Neutrophil (primary cell): Measurements from ENCODE around the gene KCTD16.

Experiments
- H3K27ac ChIP-seq: fragments of 200-600 bp; sonication (generic); 2 replicates; pipeline ENCODE4 v1.5.1; 2016; ENCODE audit warnings: mild to moderate bottlenecking, moderate library complexity
- H3K27me3 ChIP-seq: fragments of 200-600 bp; sonication (generic); 2 replicates; pipeline ENCODE4 v1.6.0; 2016; ENCODE audit warnings: mild to moderate bottlenecking
- H3K36me3 ChIP-seq: fragments of 200-600 bp; sonication (generic); 2 replicates; pipeline ENCODE4 v1.5.1; 2017
- H3K4me1 ChIP-seq, 2 experiments: fragments of 200-600 bp in 1 of 2; sonication (generic) in 1 of 2; 1 replicate in 1 of 2; 2 replicates in 1 of 2; pipeline versions ENCODE4 v1.5.1 to v1.6.1; 2013 to 2016; ENCODE audit warnings: low read depth in 1 of 2, low read length in 1 of 2, mild to moderate bottlenecking in 1 of 2, moderate library complexity in 1 of 2; ENCODE audit not compliant: control insufficient read depth in 1 of 2, insufficient read depth in 1 of 2
- H3K4me3 ChIP-seq, 2 experiments: fragments of 200-600 bp in 1 of 2; sonication (generic) in 1 of 2; 1 replicate in 1 of 2; 2 replicates in 1 of 2; pipeline ENCODE4 v1.5.1; 2013 to 2016; ENCODE audit warnings: low read depth in 1 of 2, low read length in 1 of 2, mild to moderate bottlenecking in 1 of 2, moderate library complexity in 1 of 2
- H3K9me3 ChIP-seq: fragments of 200-600 bp; sonication (generic); 2 replicates; pipeline ENCODE4 v1.5.1; 2016
- CTCF ChIP-seq: fragments of 200-600 bp; sonication (generic); IDR thresholded peaks from 2 replicates; pipeline ENCODE4 v1.5.1; 2016; ENCODE audit warnings: antibody characterized with exemption

KCTD16 gene

GRCh38 chr5:144284036-144284435 lies 113.4 kb downstream of the KCTD16 start:
- TF ChIP-seq CTCF: no peak
- Histone ChIP-seq H3K36me3 (no peaks in the 10 kb centered on the region), H3K27ac (no peak overlapping the region), H3K4me1 (no peaks in the 10 kb centered on the region), H3K27me3 (no peaks in the 10 kb centered on the region), H3K9me3 (no peaks in the 10 kb centered on the region), H3K4me3 (no peak overlapping the region)

- Histone ChIP-seq H3K4me1 (no peaks in the 10 kb centered on the region), H3K9me3 (no peaks in the 10 kb centered on the region), H3K36me3 (no peaks in the 10 kb centered on the region), H3K27me3 (no peaks in the 10 kb centered on the region), H3K4me3 (no peak overlapping the region), H3K27ac (no peak overlapping the region)
- no peak for TF ChIP-seq CTCF
These were observed 114.3 kb downstream of the KCTD16 start for GRCh38 chr5:144284931-144285502.

- no peak for TF ChIP-seq CTCF
- no peaks in the 10 kb centered on the region for H3K9me3 ChIP-seq
- no peak overlapping the region for H3K27ac ChIP-seq
These were observed 118.6 kb downstream of the KCTD16 start for GRCh38 chr5:144289277-144289676.

GRCh38 chr5:144292029-144292428 lies 121.4 kb downstream of the KCTD16 start:
- TF ChIP-seq CTCF: no peak
- H3K4me3 ChIP-seq: no peak overlapping the region
- no peak overlapping the region for H3K27ac ChIP-seq
- H3K9me3 ChIP-seq: no peaks in the 10 kb centered on the region
- no peaks in the 10 kb centered on the region for H3K27me3 ChIP-seq
- H3K4me1 ChIP-seq: no peaks in the 10 kb centered on the region
- no peaks in the 10 kb centered on the region for H3K36me3 ChIP-seq

More at GRCh38 chr5:144289277-144289676, 118.6 kb downstream of the KCTD16 start:
- Histone ChIP-seq H3K4me1 (no peaks in the 10 kb centered on the region), H3K36me3 (no peaks in the 10 kb centered on the region), H3K27me3 (no peaks in the 10 kb centered on the region), H3K4me3 (no peak overlapping the region)

GRCh38 chr5:144295284-144295683 lies 124.6 kb downstream of the KCTD16 start:
- no peaks in the 10 kb centered on the region for H3K9me3 ChIP-seq
- no peaks in the 10 kb centered on the region for H3K36me3 ChIP-seq
- no peak overlapping the region for H3K27ac ChIP-seq
- no peaks in the 10 kb centered on the region for H3K4me1 ChIP-seq
- no peak for TF ChIP-seq CTCF
- no peak overlapping the region for H3K4me3 ChIP-seq
- no peaks in the 10 kb centered on the region for H3K27me3 ChIP-seq

GRCh38 chr5:144297081-144297480 lies 126.4 kb downstream of the KCTD16 start:
- no peaks in the 10 kb centered on the region for H3K27me3 ChIP-seq
- TF ChIP-seq CTCF: no peak
- H3K36me3 ChIP-seq: no peaks in the 10 kb centered on the region
- no peak overlapping the region for H3K27ac ChIP-seq
- H3K4me3 ChIP-seq: no peak overlapping the region
- H3K4me1 ChIP-seq: no peaks in the 10 kb centered on the region
- no peaks in the 10 kb centered on the region for H3K9me3 ChIP-seq
